ENCODE results near the gene TNFRSF12A. TPM values are rescaled to one million over a fixed set of nuclear protein-coding genes. Genes with fewer than 3 reads are reported as not detected.

The TNFRSF12A gene
- polyA plus RNA-seq, 2 of the 4 experiments (the other 2 are of a cell fraction), result 111 to 314 TPM

DNA sequence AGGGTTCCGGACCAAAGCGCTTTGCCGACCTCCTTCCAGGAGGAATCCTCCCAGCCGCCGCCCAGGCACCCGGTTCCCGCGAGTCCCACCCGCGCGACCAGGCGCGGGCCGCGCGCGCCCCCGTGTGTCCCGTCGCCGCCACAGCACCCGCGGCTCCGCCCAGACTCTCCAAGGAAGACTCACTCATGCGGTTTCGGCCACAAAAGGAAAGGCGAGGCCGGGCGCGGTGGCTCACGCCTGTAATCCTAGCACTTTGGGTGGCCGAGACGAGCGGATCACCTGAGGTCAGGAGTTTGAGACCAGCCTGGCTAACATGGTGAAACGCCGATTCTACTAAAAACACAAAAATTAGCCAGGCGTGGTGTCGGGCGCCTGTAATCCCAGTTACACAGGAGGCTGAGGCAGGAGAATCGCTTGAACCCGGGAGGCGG lies 36.4 kb upstream of the TNFRSF12A start (continued):
- no peak for TF ChIP-seq KDM1A (IDR thresholded peaks at IDR 0.05; ENCODE audit: low read depth)

DNA sequence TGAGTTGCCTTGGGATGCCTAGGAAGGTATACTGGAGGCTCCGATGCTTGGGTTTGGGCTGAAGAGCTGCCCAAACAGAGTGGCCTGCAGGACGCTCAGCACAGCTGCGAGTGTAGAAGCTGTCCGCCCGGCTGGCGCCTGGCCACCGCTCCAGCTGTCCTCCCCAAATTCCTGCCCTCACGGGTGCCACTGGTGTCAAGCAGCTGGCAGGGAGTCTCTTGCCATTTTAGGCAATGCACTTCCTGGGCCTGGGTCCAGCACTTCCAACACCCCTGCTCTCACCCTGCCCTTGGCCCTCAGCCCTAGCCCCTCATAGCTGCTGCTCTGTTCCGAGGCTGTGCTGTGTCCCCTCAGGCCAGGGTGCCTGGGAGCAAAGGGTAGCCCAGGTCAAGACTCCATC lies 34.7 kb upstream of the TNFRSF12A start:
- TF ChIP-seq, protein P1, sequence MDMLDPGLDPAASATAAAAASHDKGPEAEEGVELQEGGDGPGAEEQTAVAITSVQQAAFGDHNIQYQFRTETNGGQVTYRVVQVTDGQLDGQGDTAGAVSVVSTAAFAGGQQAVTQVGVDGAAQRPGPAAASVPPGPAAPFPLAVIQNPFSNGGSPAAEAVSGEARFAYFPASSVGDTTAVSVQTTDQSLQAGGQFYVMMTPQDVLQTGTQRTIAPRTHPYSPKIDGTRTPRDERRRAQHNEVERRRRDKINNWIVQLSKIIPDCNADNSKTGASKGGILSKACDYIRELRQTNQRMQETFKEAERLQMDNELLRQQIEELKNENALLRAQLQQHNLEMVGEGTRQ (IDR thresholded peaks at IDR 0.05), result no peak
- no peak for TF ChIP-seq CEBPB (IDR thresholded peaks at IDR 0.05)
- Histone ChIP-seq H3K4me1 (peaks cover 14% of the 10 kb centered on the region; the same call in 2 of the 3 replicates), H3K9me3 (no peaks in the 10 kb centered on the region), H3K4me2 (no peak overlapping the region), H3K4me3 (no peak overlapping the region), H3K27ac (no peak overlapping the region)
- WGBS (ENCODE audit: missing lambda C conversion rate), result 79% methylated on average over 5 of the region's 9 CpGs
- ChIA-PET CTCF (interaction anchor here (1.0 to 2.3 kb wide), 8 partner anchors 8 to 59 kb away, joined by 3 to 10 read pairs (median 4); no protein-coding TSS in a partner anchor), POLR2A (no interaction called here)
- no peak for FAIRE-seq
- DNase-seq (ENCODE audit: low read depth in 1 of 2, low spot score in 1 of 2), result no peak
- ATAC-seq, result no peak

DNA sequence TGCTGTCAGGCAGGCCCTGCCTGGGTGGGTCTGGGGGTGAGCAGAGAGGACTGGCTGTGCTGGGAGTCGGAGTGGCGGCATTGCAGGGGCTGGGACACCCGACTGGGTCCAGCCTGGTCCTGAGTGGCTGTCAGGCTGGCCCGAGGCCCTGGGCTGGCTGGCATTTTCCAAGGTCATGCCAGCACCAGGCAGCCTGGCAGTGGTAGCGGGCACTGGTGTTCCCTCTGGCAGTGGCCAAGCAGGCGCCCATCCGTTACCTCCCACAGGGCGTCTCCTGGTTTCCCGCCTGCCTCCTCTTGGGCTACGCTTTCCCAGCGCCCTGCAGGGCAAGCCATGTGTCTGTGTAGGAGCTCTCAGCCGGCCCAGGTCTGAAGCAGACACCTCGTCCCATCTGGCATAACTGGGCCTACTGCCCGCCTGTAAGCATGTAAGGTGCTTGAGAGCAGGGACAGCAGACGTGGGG lies 34.2 kb upstream of the TNFRSF12A start:
- DNase-seq (ENCODE audit: low read depth in 1 of 2, low spot score in 1 of 2), result no peak
- ChIA-PET POLR2A (no interaction called here), CTCF (interaction anchor here (1.0 to 2.3 kb wide), 5 partner anchors 11 to 59 kb away, joined by 3 to 10 read pairs (median 5); no protein-coding TSS in a partner anchor)
- Histone ChIP-seq H3K4me1 (peaks cover 12% of the 10 kb centered on the region; the same call in 2 of the 3 replicates), H3K4me3 (no peak overlapping the region), H3K27ac (no peak overlapping the region), H3K9me3 (no peaks in the 10 kb centered on the region), H3K4me2 (no peak overlapping the region)
- WGBS (ENCODE audit: missing lambda C conversion rate), result 86% methylated on average over 15 of the region's 15 CpGs
- no peak for TF ChIP-seq POLR2A (IDR thresholded peaks at IDR 0.05; ENCODE audit: low read length)
- TF ChIP-seq, protein P2, sequence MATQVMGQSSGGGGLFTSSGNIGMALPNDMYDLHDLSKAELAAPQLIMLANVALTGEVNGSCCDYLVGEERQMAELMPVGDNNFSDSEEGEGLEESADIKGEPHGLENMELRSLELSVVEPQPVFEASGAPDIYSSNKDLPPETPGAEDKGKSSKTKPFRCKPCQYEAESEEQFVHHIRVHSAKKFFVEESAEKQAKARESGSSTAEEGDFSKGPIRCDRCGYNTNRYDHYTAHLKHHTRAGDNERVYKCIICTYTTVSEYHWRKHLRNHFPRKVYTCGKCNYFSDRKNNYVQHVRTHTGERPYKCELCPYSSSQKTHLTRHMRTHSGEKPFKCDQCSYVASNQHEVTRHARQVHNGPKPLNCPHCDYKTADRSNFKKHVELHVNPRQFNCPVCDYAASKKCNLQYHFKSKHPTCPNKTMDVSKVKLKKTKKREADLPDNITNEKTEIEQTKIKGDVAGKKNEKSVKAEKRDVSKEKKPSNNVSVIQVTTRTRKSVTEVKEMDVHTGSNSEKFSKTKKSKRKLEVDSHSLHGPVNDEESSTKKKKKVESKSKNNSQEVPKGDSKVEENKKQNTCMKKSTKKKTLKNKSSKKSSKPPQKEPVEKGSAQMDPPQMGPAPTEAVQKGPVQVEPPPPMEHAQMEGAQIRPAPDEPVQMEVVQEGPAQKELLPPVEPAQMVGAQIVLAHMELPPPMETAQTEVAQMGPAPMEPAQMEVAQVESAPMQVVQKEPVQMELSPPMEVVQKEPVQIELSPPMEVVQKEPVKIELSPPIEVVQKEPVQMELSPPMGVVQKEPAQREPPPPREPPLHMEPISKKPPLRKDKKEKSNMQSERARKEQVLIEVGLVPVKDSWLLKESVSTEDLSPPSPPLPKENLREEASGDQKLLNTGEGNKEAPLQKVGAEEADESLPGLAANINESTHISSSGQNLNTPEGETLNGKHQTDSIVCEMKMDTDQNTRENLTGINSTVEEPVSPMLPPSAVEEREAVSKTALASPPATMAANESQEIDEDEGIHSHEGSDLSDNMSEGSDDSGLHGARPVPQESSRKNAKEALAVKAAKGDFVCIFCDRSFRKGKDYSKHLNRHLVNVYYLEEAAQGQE (IDR thresholded peaks at IDR 0.05), result no peak
- no peak for TF ChIP-seq RARB (CRISPR knock-in tag; IDR thresholded peaks at IDR 0.05)
- no peak for TF ChIP-seq MYC (IDR thresholded peaks at IDR 0.05; ENCODE audit: borderline replicate concordance, low read length)
- no peak for TF ChIP-seq JUNB (IDR thresholded peaks at IDR 0.05)
- TF ChIP-seq RCOR1 (IDR thresholded peaks at IDR 0.05; ENCODE audit: low read depth, low read length), result no peak
- TF ChIP-seq CEBPB (IDR thresholded peaks at IDR 0.05), result no peak
- TF ChIP-seq ESRRA (IDR thresholded peaks at IDR 0.05; ENCODE audit: borderline replicate concordance, low read length), result no peak
- TF ChIP-seq FOSB (CRISPR knock-in tag; IDR thresholded peaks at IDR 0.05), result no peak
- FAIRE-seq, result no peak
- no peak; a peak in 1 of 6 replicates for ATAC-seq

DNA sequence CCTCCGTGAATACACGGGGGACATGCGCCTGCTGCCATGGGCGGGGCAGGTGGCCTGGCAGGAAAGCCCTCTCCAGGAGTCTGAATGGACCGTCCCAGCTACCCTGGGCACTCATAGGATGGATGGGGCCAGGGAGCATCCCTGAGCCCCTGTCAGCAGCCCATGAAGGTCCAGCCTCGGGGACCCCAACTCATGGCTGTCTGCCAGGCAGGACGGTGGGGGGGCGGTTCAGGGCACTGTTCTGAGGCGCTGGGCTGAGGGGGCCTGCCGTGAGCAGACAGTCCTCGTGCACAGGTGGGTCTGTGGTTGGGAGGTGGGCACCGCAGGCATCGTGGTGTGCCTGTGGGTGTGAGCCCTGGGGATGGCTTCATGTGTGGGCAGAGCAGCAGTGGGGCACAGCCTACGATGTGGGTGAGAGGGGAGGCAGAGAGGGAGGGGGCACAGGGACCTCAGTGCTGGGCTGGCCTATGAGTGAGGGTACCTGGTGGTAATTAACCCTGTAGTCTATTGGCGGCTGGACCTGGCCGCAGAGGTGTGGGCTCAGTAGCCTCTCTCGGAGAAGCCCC lies 33.5 kb upstream of the TNFRSF12A start:
- 79% methylated on average over 13 of the region's 17 CpGs for WGBS (ENCODE audit: missing lambda C conversion rate)
- Histone ChIP-seq H3K4me3 (no peak overlapping the region), H3K27ac (no peak overlapping the region), H3K4me2 (no peak overlapping the region), H3K4me1 (peaks cover 6% of the 10 kb centered on the region; the same call in 2 of the 3 replicates), H3K9me3 (no peaks in the 10 kb centered on the region)
- DNase-seq (ENCODE audit: low read depth in 1 of 2, low spot score in 1 of 2) (no peak), FAIRE-seq (no peak), ATAC-seq (no peak)
- TF ChIP-seq NR3C1 (IDR thresholded peaks at IDR 0.05), result no peak
- no peak for TF ChIP-seq PHF8 (IDR thresholded peaks at IDR 0.05; ENCODE audit: borderline replicate concordance, low read depth)
- TF ChIP-seq RNF2 (IDR thresholded peaks at IDR 0.05; ENCODE audit: borderline replicate concordance, low read depth), result no peak
- no peak for TF ChIP-seq CHD2 (IDR thresholded peaks at IDR 0.05; ENCODE audit: low read length, partially characterized antibody)
- ChIA-PET CTCF (interaction anchor here (1.1 to 2.3 kb wide), 3 partner anchors 14 to 60 kb away, joined by 3 to 10 read pairs (median 4); no protein-coding TSS in a partner anchor), POLR2A (no interaction called here)
